Gastrocnemius medialis (tissue), 4 donors: ENCODE results near the gene ALG12. TPM values are rescaled to one million over a fixed set of nuclear protein-coding genes. Genes with fewer than 3 reads are reported as not detected.
A peak's percentile ranks its signal among the peaks of the same experiment; 100 is the strongest.

Experiments used
- ATAC-seq, 2 donors: fragments of 150-250 bp; one replicate each; pipeline ENCODE4 v1.9.1; 2016
- DNase-seq, 2 donors: peaks; one replicate each; pipeline ENCODE4 v3.0.0-alpha.2; 2019
- H3K27ac ChIP-seq, 4 donors: fragments of 200-600 bp; sonication (generic); 1 replicate in 1 of 4; 2 replicates in 3 of 4; pipeline ENCODE4 v1.5.1; 2016 to 2018; ENCODE audit warnings: mild to moderate bottlenecking in 2 of 4, moderate library complexity in 1 of 4
- H3K27me3 ChIP-seq, 3 donors: fragments of 200-600 bp; sonication (generic) in 2 of 3; 1 replicate in 1 of 3; 2 replicates in 2 of 3; pipeline versions ENCODE4 v1.5.1 to v1.6.0; 2016 to 2019; ENCODE audit warnings: mild to moderate bottlenecking in 1 of 3, moderate library complexity in 1 of 3
- H3K36me3 ChIP-seq, 2 donors: fragments of 200-600 bp; sonication (generic) in 1 of 2; one replicate each; pipeline ENCODE4 v1.5.1; 2017 to 2018
- H3K4me1 ChIP-seq, 2 donors: fragments of 200-600 bp; sonication (generic) in 1 of 2; one replicate each; pipeline ENCODE4 v1.5.1; 2016 to 2017; ENCODE audit warnings: mild to moderate bottlenecking in 2 of 2
- H3K4me3 ChIP-seq, 4 donors: fragments of 200-600 bp; sonication (generic) in 3 of 4; 1 replicate in 1 of 4; 2 replicates in 3 of 4; pipeline ENCODE4 v1.5.1; 2016 to 2019; ENCODE audit warnings: mild to moderate bottlenecking in 2 of 4
- H3K9me3 ChIP-seq, 3 donors: fragments of 200-600 bp; sonication (generic) in 2 of 3; 1 replicate in 1 of 3; 2 replicates in 2 of 3; pipeline ENCODE4 v1.5.1; 2016 to 2019
- POLR2A ChIP-seq, 2 donors: fragments of 450-650 bp; IDR thresholded peaks; one replicate each; pipeline ENCODE4 v1.6.1; 2017; ENCODE audit warnings: antibody characterized with exemption in 2 of 2, mild to moderate bottlenecking in 2 of 2, moderate library complexity in 2 of 2
- in situ Hi-C, 4 donors: fragments of 200-750 bp; cut with MboI; loops; one replicate each; pipeline versions ENCODE4 v1.15.0 to v1.8.0; 2017; ENCODE audit warnings: low sequenced_read_pairs in 4 of 4
- intact Hi-C: fragments of 100-400 bp; cut with DNase I; formaldehyde crosslinking; loops from one replicate; pipeline ENCODE4 v1.15.1; 2023; ENCODE audit warnings: low total_unique reads
- total RNA-seq, 4 donors: library from RNA; depleted of rRNA; stranded (reverse); fragments of >200 nt; gene quantifications; one replicate each; pipeline versions ENCODE4 v1.1.0 to v1.2.3, GENCODE V29; 2016
- TF ChIP-seq, protein P1 (sequence below), 5 experiments: fragments of 450-650 bp in 3 of 5; fragments of 200-600 bp in 2 of 5; sonication (generic) in 2 of 5; IDR thresholded peaks in 4 of 5; conservative IDR thresholded peaks in 1 of 5; 1 replicate in 4 of 5; 2 replicates in 1 of 5; pipeline ENCODE4 v1.5.1; 2016 to 2019; ENCODE audit warnings: antibody characterized with exemption in 5 of 5, mild to moderate bottlenecking in 3 of 5, moderate library complexity in 3 of 5

Gene ALG12
- total RNA-seq, 4 donors from 2014 or later = 6.4 to 9.6 (median 8.2) TPM

DNA sequence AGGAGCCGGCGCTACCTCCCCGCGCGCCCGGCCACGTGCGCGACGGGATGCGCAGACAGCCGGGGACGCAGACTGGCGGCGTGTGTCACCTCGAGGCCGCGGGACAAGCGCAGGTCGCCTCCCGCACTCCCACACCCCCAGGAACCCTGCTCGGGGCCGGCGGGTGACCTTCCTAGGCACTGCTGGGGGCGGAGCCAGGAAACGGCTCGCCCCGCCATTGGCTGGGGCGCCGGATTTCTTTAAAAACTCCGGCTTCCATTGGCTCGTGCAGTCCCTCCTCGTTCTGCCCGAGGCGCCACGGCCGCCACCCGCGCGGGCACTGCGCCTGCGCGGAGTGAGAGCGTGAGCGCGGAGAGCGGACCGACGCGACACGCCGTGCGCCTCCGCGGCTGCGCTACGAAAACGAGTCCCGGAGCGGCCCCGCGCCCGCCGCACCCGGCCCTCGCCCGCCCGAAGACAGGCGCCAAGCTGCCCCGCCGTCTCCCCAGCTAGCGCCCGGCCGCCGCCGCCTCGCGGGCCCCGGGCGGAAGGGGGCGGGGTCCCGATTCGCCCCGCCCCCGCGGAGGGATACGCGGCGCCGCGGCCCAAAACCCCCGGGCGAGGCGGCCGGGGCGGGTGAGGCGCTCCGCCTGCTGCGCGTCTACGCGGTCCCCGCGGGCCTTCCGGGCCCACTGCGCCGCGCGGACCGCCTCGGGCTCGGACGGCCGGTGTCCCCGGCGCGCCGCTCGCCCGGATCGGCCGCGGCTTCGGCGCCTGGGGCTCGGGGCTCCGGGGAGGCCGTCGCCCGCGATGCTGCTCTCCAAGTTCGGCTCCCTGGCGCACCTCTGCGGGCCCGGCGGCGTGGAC lies 42.1 kb upstream of the ALG12 start, which contains the start of gene PIM3:
PIM3 (plus strand) TSS at position 614 of the 846 bp plus-strand sequence; CDS start at position 790, 176 bp downstream.
- intact Hi-C loops = loop anchor here (1.0 kb wide), 2 partner anchors 24 to 42 kb away; partner anchors contain the start of genes ALG12 and CRELD2
- H3K4me1 ChIP-seq = peaks cover 35 to 43% of the 10 kb centered on the region in 2 donors
- ATAC-seq = peak; percentile 56 to 64

DNA sequence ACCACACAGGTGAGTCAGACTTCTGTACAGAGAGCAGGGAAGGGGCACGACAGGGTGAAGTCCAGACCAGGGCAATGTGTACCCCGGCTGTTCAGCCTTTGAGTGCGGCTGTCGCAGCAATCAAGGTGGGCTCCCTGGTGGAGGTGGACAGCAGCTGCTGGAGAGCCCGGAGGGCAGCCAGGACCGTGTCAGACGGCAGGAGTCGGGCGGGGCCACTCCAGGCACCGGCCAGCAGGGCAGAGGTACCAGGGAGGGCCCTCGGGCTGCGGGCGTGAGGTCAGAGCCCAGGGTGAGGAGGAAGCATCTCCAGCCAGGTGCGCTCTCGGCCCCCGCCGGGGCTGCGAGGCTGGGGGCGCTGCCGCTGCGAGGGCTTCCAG lies 41.5 kb upstream of the ALG12 start:
- Histone ChIP-seq H3K27me3 (no peaks in the 10 kb centered on the region), H3K4me3 (peak overlapping the region; percentile 61 to 92 (median 88)), H3K27ac (peak overlapping the region; percentile 90 to 99 (median 97)), H3K4me1 (peaks cover 35 to 44% of the 10 kb centered on the region in 2 donors), H3K36me3 (peaks cover 2 to 24% of the 10 kb centered on the region in 2 donors), H3K9me3 (no peaks in the 10 kb centered on the region)
- intact Hi-C loops = loop anchor here (1.0 kb wide), 2 partner anchors 23 to 41 kb away; partner anchors contain the start of genes ALG12 and CRELD2
- DNase-seq (peak in 1 of 2 donors; percentile 70), ATAC-seq (peak in 1 of 2 donors; percentile 5)
- TF ChIP-seq, protein P1, sequence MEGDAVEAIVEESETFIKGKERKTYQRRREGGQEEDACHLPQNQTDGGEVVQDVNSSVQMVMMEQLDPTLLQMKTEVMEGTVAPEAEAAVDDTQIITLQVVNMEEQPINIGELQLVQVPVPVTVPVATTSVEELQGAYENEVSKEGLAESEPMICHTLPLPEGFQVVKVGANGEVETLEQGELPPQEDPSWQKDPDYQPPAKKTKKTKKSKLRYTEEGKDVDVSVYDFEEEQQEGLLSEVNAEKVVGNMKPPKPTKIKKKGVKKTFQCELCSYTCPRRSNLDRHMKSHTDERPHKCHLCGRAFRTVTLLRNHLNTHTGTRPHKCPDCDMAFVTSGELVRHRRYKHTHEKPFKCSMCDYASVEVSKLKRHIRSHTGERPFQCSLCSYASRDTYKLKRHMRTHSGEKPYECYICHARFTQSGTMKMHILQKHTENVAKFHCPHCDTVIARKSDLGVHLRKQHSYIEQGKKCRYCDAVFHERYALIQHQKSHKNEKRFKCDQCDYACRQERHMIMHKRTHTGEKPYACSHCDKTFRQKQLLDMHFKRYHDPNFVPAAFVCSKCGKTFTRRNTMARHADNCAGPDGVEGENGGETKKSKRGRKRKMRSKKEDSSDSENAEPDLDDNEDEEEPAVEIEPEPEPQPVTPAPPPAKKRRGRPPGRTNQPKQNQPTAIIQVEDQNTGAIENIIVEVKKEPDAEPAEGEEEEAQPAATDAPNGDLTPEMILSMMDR (IDR thresholded peaks at IDR 0.05 in 4 of 5, conservative IDR thresholded peaks at IDR 0.05 in 1 of 5) = peak in 3 of 5 experiments; percentile 12 to 21 (median 19)
- no peak for TF ChIP-seq POLR2A (IDR thresholded peaks at IDR 0.05)
- in situ Hi-C loops = no loop called here

More for the DNA sequence above, 42.1 kb upstream of the ALG12 start, which contains the start of gene PIM3:
- Histone ChIP-seq H3K9me3 (no peaks in the 10 kb centered on the region), H3K27me3 (no peaks in the 10 kb centered on the region), H3K27ac (peak within 1 kb of the TSS; percentile 90 to 99 (median 97)), H3K4me3 (peak within 1 kb of the TSS; percentile 83 to 98 (median 88)), H3K36me3 (peaks cover 2 to 24% of the 10 kb centered on the region in 2 donors)
- TF ChIP-seq POLR2A (IDR thresholded peaks at IDR 0.05) = peak; percentile 94 to 96
- TF ChIP-seq, protein P1 (IDR thresholded peaks at IDR 0.05 in 4 of 5, conservative IDR thresholded peaks at IDR 0.05 in 1 of 5) = peak in 1 of 5 experiments; percentile 14
- in situ Hi-C loops = no loop called here
- peak; percentile 93 to 97 for DNase-seq

DNA sequence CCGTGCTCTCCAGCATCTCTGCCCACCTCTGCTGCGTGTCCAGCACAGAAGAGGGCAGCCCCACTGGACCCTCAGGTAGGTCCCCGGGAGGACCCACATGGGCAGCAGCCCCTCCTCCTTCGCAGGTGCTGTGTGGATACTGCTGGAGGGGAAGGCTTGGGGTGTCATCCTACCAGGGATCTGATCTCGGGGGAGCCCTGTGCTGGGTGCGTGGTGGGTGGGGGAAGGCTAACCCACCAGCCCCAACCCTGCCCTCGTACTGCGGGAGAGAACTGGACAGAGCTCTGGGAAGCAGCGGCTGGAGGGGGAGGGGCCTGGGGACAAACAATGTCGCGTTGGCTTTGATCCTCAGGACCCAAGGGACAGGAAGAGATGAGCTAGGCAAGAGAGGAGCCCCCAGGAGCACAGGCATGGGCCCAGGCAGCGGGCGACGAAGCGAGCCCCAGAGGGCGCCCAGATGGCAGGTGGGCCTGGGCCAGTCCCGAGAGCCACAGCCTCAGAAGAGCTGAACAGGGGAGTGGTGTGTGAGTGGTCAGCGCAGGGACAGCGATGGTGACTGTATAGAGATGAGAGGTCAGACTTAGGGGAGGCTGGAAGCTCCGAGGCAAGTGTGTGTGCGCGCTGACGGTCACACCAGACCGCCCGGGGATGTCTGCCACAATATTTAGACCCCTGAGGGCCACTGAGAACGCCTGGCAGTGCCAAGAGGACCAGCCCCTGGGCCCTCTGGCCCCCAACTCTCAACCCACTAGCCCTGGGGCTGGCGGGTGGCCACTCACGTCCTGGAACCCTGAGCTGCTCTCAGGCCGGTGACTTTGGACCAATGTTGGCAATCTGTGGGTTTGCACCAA lies 40.9 kb upstream of the ALG12 start:
- in situ Hi-C loops = no loop called here
- no peak for TF ChIP-seq POLR2A (IDR thresholded peaks at IDR 0.05)
- TF ChIP-seq, protein P1 (IDR thresholded peaks at IDR 0.05 in 4 of 5, conservative IDR thresholded peaks at IDR 0.05 in 1 of 5) = no peak
- ATAC-seq = no peak
- peak in 1 of 2 donors; percentile 32 for DNase-seq
- Histone ChIP-seq H3K4me1 (peaks cover 37 to 44% of the 10 kb centered on the region in 2 donors), H3K27me3 (no peaks in the 10 kb centered on the region), H3K27ac (peak overlapping the region; percentile 90 to 99 (median 97)), H3K9me3 (no peaks in the 10 kb centered on the region), H3K36me3 (peaks cover 2 to 21% of the 10 kb centered on the region in 2 donors), H3K4me3 (peak overlapping the region; percentile 61 to 92 (median 88))
- intact Hi-C loops = no loop called here

DNA sequence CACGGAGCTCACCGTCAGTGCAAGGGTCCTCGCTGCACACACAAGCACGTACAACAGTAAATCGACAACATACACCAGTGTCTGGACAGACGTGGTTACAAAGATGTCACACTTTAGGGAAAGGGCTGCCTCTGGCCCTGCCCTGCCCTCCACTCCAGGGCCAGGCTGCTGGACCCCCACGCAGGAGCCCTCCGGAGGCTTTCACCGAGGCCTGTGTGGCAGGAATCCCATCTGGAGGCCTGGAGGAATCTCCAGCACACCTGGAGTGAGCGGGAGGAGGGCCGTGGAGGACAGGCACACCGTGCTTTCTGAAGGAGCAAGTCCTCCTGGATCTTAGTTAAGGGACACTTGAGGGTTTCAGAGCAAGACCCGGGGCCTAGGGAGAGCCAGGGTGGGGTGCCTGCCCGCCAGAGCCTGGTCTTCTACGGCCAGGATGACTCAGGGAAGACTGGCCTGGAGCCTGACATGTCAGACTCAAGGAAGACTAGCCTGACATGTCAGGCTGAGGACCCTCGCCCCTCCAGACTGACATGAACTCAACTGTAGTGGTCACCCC lies 40.2 kb upstream of the ALG12 start:
- H3K4me3 ChIP-seq = no peak overlapping the region
- H3K27ac ChIP-seq = peak overlapping the region; percentile 34 to 99 (median 94)
- ATAC-seq (no peak), DNase-seq (peak in 1 of 2 donors; percentile 21)
- peaks cover 37 to 43% of the 10 kb centered on the region in 2 donors for H3K4me1 ChIP-seq
- H3K27me3 ChIP-seq = no peaks in the 10 kb centered on the region
- intact Hi-C loops (no loop called here), in situ Hi-C loops (no loop called here)
- TF ChIP-seq POLR2A (IDR thresholded peaks at IDR 0.05) = no peak
- TF ChIP-seq, protein P1 (IDR thresholded peaks at IDR 0.05 in 4 of 5, conservative IDR thresholded peaks at IDR 0.05 in 1 of 5) = no peak
- H3K36me3 ChIP-seq = peaks cover 0 to 14% of the 10 kb centered on the region in 2 donors
- no peaks in the 10 kb centered on the region for H3K9me3 ChIP-seq
